C4-2B (cell line): ENCODE data around the gene GNL1.
"Not testable (repeated sequence)": the region's sequence is repeated elsewhere in the genome, so short reads cannot be mapped to it uniquely, and the experiment has no call there.

Experiments used
- ZFX ChIP-seq: fragments of 450-650 bp; IDR thresholded peaks from 2 replicates; pipeline ENCODE4 v1.6.1; 2017
- TF ChIP-seq, protein P1 (sequence below): fragments of 450-650 bp; conservative IDR thresholded peaks from 2 replicates; pipeline ENCODE4 v1.5.1; 2017; ENCODE audit warnings: mild to moderate bottlenecking

DNA sequence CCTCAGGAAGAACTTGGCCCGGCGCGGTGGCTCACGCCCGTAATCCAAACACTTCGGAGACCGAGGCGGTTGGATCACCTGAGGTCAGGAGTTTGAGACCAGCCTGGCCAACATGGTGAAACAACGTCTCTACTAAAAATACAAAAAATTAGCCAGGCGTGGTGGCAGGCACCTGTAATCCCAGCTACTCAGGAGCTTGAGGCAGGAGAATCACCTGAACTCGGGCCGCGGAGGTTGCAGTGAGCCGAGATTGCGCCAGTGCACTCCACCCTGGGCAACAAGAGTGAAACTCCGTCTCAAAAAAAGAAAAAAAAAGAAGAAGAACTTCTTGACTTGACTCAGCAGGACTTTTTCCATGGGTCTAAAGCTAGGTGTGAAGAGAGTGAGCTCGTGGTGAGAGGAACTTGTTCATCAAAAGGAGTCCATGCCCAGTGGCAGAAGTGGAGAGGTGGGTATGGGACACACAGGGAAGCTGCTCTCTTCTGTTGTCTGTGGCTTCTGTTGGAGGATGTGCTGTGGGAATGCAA lies 26.9 kb downstream of the GNL1 start:
- TF ChIP-seq, protein P1, sequence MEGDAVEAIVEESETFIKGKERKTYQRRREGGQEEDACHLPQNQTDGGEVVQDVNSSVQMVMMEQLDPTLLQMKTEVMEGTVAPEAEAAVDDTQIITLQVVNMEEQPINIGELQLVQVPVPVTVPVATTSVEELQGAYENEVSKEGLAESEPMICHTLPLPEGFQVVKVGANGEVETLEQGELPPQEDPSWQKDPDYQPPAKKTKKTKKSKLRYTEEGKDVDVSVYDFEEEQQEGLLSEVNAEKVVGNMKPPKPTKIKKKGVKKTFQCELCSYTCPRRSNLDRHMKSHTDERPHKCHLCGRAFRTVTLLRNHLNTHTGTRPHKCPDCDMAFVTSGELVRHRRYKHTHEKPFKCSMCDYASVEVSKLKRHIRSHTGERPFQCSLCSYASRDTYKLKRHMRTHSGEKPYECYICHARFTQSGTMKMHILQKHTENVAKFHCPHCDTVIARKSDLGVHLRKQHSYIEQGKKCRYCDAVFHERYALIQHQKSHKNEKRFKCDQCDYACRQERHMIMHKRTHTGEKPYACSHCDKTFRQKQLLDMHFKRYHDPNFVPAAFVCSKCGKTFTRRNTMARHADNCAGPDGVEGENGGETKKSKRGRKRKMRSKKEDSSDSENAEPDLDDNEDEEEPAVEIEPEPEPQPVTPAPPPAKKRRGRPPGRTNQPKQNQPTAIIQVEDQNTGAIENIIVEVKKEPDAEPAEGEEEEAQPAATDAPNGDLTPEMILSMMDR: not testable (repeated sequence)
- TF ChIP-seq ZFX: not testable (repeated sequence)
